ENCODE results near the gene GATAD2B. TPM values are rescaled to one million over a fixed set of nuclear protein-coding genes. Genes with fewer than 3 reads are reported as not detected.
"Not testable (repeated sequence)": the region's sequence is repeated elsewhere in the genome, so short reads cannot be mapped to it uniquely, and the experiment has no call there.

GATAD2B gene
- total RNA-seq, 3 donors from 2014 or later (not counting 1 experiment from before 2014, with no cell fraction given), result 68.1 to 91.3 (median 75.5) TPM

DNA sequence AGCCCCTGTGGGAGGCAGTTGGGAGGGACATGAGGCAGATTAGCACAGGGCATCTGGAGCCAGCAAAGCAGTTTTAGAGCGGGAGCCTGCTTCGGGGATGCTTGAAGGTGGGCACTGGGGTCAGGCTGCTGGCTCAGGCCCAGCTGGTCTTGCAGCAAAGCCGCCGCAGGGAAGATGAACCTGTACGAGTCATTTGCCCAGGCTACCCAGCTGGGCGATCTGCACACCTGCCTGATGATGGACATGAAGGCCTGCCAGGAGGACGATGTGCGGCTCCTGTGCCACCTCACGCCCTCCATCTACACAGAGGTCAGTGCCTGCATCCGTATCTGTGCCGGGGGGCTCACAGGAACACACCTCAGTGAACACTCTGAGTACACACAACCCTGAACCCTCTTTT lies 155.3 kb downstream of the GATAD2B start:
- Mint-ChIP-seq H3K4me3 (no peak overlapping the region), H3K27ac (no peak overlapping the region)
- no peak for ATAC-seq

DNA sequence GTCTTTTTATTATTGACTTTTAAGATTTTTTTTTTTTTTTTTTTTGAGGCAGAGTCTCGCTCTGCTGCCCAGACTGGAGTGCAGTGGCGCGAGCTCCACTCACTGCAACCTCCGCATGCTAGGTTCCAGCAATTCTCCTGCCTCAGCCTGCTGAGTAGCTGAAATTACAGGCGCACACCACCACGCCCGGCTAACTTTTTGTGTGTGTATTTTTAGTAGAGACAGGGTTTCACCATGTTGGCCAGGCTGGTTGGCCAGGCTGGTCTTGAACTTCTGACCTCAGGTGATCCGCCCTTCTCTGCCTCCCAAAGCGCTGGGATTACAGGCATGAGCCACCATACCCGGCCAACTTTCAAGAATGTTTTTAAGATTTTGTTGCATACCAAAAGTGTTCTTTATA lies 156.1 kb downstream of the GATAD2B start:
- WGBS (ENCODE audit: insufficient coverage), result 95% methylated on average over 10 of the region's 10 CpGs
- H3K27ac Mint-ChIP-seq; intact Hi-C loops (cut with micrococcal nuclease); DNase-seq; H3K4me1 ChIP-seq (ENCODE audit: control insufficient read depth, insufficient read depth, low read length); ATAC-seq; H3K27me3 Mint-ChIP-seq (ENCODE audit: low read depth in 2 of 2); H3K27ac ChIP-seq (ENCODE audit: low read length); H3K4me3 ChIP-seq (ENCODE audit: low read length); H3K9me3 ChIP-seq (ENCODE audit: control insufficient read depth, insufficient read depth, low read length); H3K4me1 Mint-ChIP-seq; H3K27me3 ChIP-seq (ENCODE audit: control insufficient read depth, insufficient read depth, low read length); H3K36me3 Mint-ChIP-seq; H3K4me3 Mint-ChIP-seq; H3K9me3 Mint-ChIP-seq: not testable (repeated sequence)
- peaks cover 43% of the 10 kb centered on the region for H3K36me3 ChIP-seq (ENCODE audit: control insufficient read depth, insufficient read depth, low read length)

More for the DNA sequence above, 155.3 kb downstream of the GATAD2B start:
- WGBS (ENCODE audit: insufficient coverage), result 98% methylated on average over 11 of the region's 11 CpGs
- DNase-seq, result no peak
- H3K4me1 Mint-ChIP-seq, result no peaks in the 10 kb centered on the region
- H3K27me3 ChIP-seq (ENCODE audit: control insufficient read depth, insufficient read depth, low read length), result no peaks in the 10 kb centered on the region
- H3K9me3 Mint-ChIP-seq, result no peaks in the 10 kb centered on the region
- H3K27me3 Mint-ChIP-seq (ENCODE audit: low read depth in 2 of 2), result no peaks in the 10 kb centered on the region
- TF ChIP-seq, protein P1, sequence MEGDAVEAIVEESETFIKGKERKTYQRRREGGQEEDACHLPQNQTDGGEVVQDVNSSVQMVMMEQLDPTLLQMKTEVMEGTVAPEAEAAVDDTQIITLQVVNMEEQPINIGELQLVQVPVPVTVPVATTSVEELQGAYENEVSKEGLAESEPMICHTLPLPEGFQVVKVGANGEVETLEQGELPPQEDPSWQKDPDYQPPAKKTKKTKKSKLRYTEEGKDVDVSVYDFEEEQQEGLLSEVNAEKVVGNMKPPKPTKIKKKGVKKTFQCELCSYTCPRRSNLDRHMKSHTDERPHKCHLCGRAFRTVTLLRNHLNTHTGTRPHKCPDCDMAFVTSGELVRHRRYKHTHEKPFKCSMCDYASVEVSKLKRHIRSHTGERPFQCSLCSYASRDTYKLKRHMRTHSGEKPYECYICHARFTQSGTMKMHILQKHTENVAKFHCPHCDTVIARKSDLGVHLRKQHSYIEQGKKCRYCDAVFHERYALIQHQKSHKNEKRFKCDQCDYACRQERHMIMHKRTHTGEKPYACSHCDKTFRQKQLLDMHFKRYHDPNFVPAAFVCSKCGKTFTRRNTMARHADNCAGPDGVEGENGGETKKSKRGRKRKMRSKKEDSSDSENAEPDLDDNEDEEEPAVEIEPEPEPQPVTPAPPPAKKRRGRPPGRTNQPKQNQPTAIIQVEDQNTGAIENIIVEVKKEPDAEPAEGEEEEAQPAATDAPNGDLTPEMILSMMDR (IDR thresholded peaks at IDR 0.05), result no peak
- H3K4me3 ChIP-seq (ENCODE audit: low read length), result no peak overlapping the region
- no peak overlapping the region for H3K27ac ChIP-seq (ENCODE audit: low read length)
- H3K9me3 ChIP-seq (ENCODE audit: control insufficient read depth, insufficient read depth, low read length), result no peaks in the 10 kb centered on the region
- intact Hi-C loops (cut with micrococcal nuclease), result no loop called here
- H3K4me1 ChIP-seq (ENCODE audit: control insufficient read depth, insufficient read depth, low read length), result peaks cover 2% of the 10 kb centered on the region
- H3K36me3 Mint-ChIP-seq, result peaks cover 9% of the 10 kb centered on the region
- peaks cover 49% of the 10 kb centered on the region for H3K36me3 ChIP-seq (ENCODE audit: control insufficient read depth, insufficient read depth, low read length)

DNA sequence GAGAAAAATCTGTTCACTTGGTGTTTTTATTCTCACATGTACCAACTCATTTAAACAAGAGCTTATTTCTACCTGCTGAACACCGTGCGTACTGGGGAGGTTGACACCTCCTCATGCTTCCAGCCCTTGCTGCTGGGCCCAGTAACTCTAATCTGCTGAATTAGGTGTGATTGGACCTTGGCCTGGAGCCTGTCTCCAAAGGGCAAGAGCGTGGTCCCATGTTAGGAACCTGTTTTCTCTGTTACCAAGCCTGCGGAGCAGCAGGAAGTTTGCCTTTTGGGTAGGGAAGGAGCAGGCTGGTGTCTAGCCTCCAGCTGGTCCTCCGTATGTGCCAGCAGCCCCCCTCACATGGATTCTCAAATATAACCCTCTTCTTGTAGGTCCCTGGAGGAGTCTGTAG lies 158.5 kb downstream of the GATAD2B start:
- no peak for ATAC-seq
- Mint-ChIP-seq H3K36me3 (peaks cover 9% of the 10 kb centered on the region), H3K4me3 (no peak overlapping the region), H3K9me3 (no peaks in the 10 kb centered on the region), H3K4me1 (no peaks in the 10 kb centered on the region), H3K27me3 (ENCODE audit: low read depth in 2 of 2) (no peaks in the 10 kb centered on the region), H3K27ac (no peak overlapping the region)
- DNase-seq, result no peak
- no peak overlapping the region for H3K27ac ChIP-seq (ENCODE audit: low read length)
- intact Hi-C loops (cut with micrococcal nuclease), result no loop called here
- WGBS (ENCODE audit: insufficient coverage), result 96% methylated on average over 4 of the region's 5 CpGs
- no peaks in the 10 kb centered on the region for H3K27me3 ChIP-seq (ENCODE audit: control insufficient read depth, insufficient read depth, low read length)
- H3K36me3 ChIP-seq (ENCODE audit: control insufficient read depth, insufficient read depth, low read length), result peaks cover 53% of the 10 kb centered on the region
- TF ChIP-seq, protein P1 (IDR thresholded peaks at IDR 0.05), result no peak
- H3K4me1 ChIP-seq (ENCODE audit: control insufficient read depth, insufficient read depth, low read length), result no peaks in the 10 kb centered on the region
- no peaks in the 10 kb centered on the region for H3K9me3 ChIP-seq (ENCODE audit: control insufficient read depth, insufficient read depth, low read length)
- H3K4me3 ChIP-seq (ENCODE audit: low read length), result no peak overlapping the region

DNA sequence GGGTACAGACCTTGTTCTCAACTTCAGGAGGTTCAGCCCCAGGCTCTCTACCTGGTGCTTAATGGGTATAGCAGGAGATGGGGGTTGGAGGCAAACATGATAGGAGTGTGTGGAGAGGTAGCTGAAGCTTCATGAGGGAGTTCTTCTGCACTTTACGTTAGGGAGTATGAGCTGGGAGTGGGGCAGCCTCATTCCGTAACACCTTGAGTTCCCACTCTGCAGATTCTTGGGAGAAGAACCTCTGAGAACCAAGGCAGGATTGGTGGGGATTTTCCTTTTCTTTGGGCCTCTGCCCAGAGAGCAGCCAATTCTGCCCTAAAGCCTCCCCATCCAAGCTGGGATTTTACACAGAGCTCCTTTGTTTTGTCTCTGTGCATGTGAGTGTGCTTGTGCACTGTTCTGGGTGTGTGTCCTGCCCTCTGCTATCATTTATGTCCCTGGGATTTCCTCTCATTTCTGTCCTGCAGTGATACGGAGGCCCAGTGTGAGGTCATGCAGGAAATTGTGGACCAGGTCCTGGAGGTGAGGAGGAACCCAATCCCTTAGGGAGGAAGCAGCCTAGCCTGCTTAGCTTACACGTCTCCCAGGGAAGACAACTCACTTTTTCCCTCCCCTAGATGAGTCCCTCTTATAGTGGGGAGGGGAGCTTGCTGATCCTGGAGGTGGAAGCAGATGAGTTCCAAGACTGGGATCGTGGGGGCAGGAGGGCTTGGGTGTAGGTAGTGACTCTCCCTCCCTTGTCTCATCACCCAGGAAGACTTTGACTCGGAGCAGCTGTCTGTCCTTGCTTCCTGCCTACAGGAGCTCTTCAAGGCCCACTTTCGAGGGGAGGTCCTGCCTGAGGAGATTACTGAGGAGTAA lies 159.2 kb downstream of the GATAD2B start:
- 94% methylated on average over 4 of the region's 7 CpGs for WGBS (ENCODE audit: insufficient coverage)
- Histone ChIP-seq H3K36me3 (ENCODE audit: control insufficient read depth, insufficient read depth, low read length) (peaks cover 57% of the 10 kb centered on the region), H3K9me3 (ENCODE audit: control insufficient read depth, insufficient read depth, low read length) (no peaks in the 10 kb centered on the region), H3K27ac (ENCODE audit: low read length) (no peak overlapping the region), H3K4me1 (ENCODE audit: control insufficient read depth, insufficient read depth, low read length) (no peaks in the 10 kb centered on the region), H3K4me3 (ENCODE audit: low read length) (no peak overlapping the region), H3K27me3 (ENCODE audit: control insufficient read depth, insufficient read depth, low read length) (no peaks in the 10 kb centered on the region)
- Mint-ChIP-seq H3K27me3 (ENCODE audit: low read depth in 2 of 2) (no peaks in the 10 kb centered on the region), H3K27ac (no peak overlapping the region), H3K4me1 (no peaks in the 10 kb centered on the region), H3K9me3 (no peaks in the 10 kb centered on the region), H3K4me3 (no peak overlapping the region), H3K36me3 (peaks cover 8% of the 10 kb centered on the region)
- ATAC-seq (no peak), DNase-seq (no peak)
- TF ChIP-seq, protein P1 (IDR thresholded peaks at IDR 0.05), result no peak
- intact Hi-C loops (cut with micrococcal nuclease), result no loop called here
